ENCODE data around the gene LIPK. TPM values are rescaled to one million over a fixed set of nuclear protein-coding genes. Genes with fewer than 3 reads are reported as not detected.

The LIPK gene
- total and polyA plus RNA-seq, 2 experiments from 2014 or later: not detected

DNA sequence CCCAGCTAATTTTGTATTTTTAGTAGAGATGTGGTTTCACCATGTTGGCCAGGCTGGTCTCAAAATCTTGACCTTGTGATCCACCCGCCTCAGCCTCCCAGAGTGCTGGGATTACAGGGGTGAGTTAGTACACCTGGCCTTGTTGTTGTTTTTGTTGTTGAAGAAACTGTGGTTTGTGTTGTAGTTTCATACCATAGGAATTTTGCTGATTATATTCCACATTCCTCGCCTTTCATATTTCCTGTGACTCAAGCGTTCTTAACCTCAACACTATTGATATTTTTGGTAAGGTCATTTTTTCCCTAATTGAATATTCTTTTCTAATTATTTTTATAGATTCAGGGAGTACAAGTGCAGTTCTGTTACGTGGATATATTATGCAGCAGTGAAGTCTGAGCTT, 25.1 kb upstream of the LIPK start:
- H3K4me3 Mint-ChIP-seq: no peak overlapping the region
- no peak overlapping the region for H3K4me2 ChIP-seq
- H3K9me2 ChIP-seq (ENCODE audit: insufficient read depth): no peaks in the 10 kb centered on the region
- H3K27me3 Mint-ChIP-seq (ENCODE audit: insufficient read depth, low read depth, poor library complexity): no peaks in the 10 kb centered on the region
- no peaks in the 10 kb centered on the region for H3K36me3 Mint-ChIP-seq (ENCODE audit: low read depth)
- no peak for ATAC-seq
- no peak for DNase-seq (ENCODE audit: low spot score)
- H3K36me3 ChIP-seq (ENCODE audit: insufficient read depth): no peaks in the 10 kb centered on the region
- H4K20me1 ChIP-seq (replicated peaks; ENCODE audit: insufficient read depth): no peaks in the 10 kb centered on the region
- H3K27ac Mint-ChIP-seq: no peak overlapping the region
- no peaks in the 10 kb centered on the region for H3F3A ChIP-seq (replicated peaks; ENCODE audit: low read depth)
- TF ChIP-seq JUNB (IDR thresholded peaks at IDR 0.05; ENCODE audit: unreplicated experiment) (no peak), EZH2 (IDR thresholded peaks at IDR 0.05; ENCODE audit: low read depth, unreplicated experiment) (no peak), ZNF462 (CRISPR knock-in tag; IDR thresholded peaks at IDR 0.05) (no peak), CTCF (conservative IDR thresholded peaks at IDR 0.05; ENCODE audit: low read depth in 2 of 2) (no peak), NANOG (IDR thresholded peaks at IDR 0.05; ENCODE audit: borderline replicate concordance) (no peak), EZH2phosphoT487 (IDR thresholded peaks at IDR 0.05; ENCODE audit: unreplicated experiment) (no peak), CREB1 (CRISPR knock-in tag; IDR thresholded peaks at IDR 0.05; ENCODE audit: low read depth) (no peak), ZNF331 (CRISPR knock-in tag; IDR thresholded peaks at IDR 0.05; ENCODE audit: low read depth) (no peak), ETS1 (IDR thresholded peaks at IDR 0.05) (no peak), POLR2AphosphoS5 (IDR thresholded peaks at IDR 0.05; ENCODE audit: low read depth) (no peak), ZNF114 (CRISPR knock-in tag; IDR thresholded peaks at IDR 0.05) (no peak), STAT1 (IDR thresholded peaks at IDR 0.05; ENCODE audit: unreplicated experiment) (no peak), REST (IDR thresholded peaks at IDR 0.05; ENCODE audit: unreplicated experiment) (no peak)
- H3K4me3 ChIP-seq: no peak overlapping the region
- H3K9me3 Mint-ChIP-seq: no peaks in the 10 kb centered on the region
- H3K27ac ChIP-seq (ENCODE audit: low read depth): no peak overlapping the region
- no peaks in the 10 kb centered on the region for H3K79me2 ChIP-seq (replicated peaks; ENCODE audit: insufficient read depth)
- H3K4me1 Mint-ChIP-seq: peaks cover 4% of the 10 kb centered on the region; the same call in 2 of the 3 replicates
- no peak overlapping the region for H2AFZ ChIP-seq
- H3K27me3 ChIP-seq (ENCODE audit: insufficient read depth): no peaks in the 10 kb centered on the region
- peaks cover 7% of the 10 kb centered on the region for H3K4me1 ChIP-seq (ENCODE audit: insufficient read depth)
